Calu3 (cell line): Measurements from ENCODE around the gene GNB1L. TPM values are rescaled to one million over a fixed set of nuclear protein-coding genes. Genes with fewer than 3 reads are reported as not detected.
A peak's percentile ranks its signal among the peaks of the same experiment; 100 is the strongest.

Experiments
- BruUV-seq: library from RNA; stranded (reverse); fragments of 400-500 nt; replicated peaks from 2 replicates; lab custom pipeline; 2021; lab: Mats Ljungman, UMichigan
- CTCF ChIA-PET: fragments of 300-600 bp; sonication (Branson Sonifier 250); formaldehyde crosslinking; loops from one replicate; lab custom pipeline; 2022; ENCODE audit warnings: antibody characterized with exemption; lab: Charles Lee
- DNase-seq: peaks from one replicate; pipeline ENCODE4 v3.0.0; 2022
- H3K27ac Mint-ChIP-seq: one replicate; pipeline ENCODE4 v1.8.0; 2022; ENCODE audit warnings: mixed read lengths; ENCODE audit not compliant: unreplicated experiment
- H3K27me3 Mint-ChIP-seq: one replicate; pipeline ENCODE4 v1.8.0; 2022; ENCODE audit warnings: mixed read lengths; ENCODE audit not compliant: unreplicated experiment
- H3K36me3 Mint-ChIP-seq: one replicate; pipeline ENCODE4 v1.8.0; 2022; ENCODE audit warnings: mild to moderate bottlenecking, moderate library complexity, mixed read lengths; ENCODE audit not compliant: insufficient read depth, unreplicated experiment
- H3K4me1 Mint-ChIP-seq: one replicate; pipeline ENCODE4 v1.8.0; 2022; ENCODE audit warnings: mild to moderate bottlenecking, low read depth, mixed read lengths; ENCODE audit not compliant: unreplicated experiment
- H3K4me3 Mint-ChIP-seq: one replicate; pipeline ENCODE4 v1.8.0; 2022; ENCODE audit warnings: mild to moderate bottlenecking, low read depth, moderate library complexity, mixed read lengths; ENCODE audit not compliant: unreplicated experiment
- H3K9me3 Mint-ChIP-seq: one replicate; pipeline ENCODE4 v1.8.0; 2022; ENCODE audit warnings: low read depth, mixed read lengths; ENCODE audit not compliant: unreplicated experiment
- CTCF ChIP-seq: fragments of 200-600 bp; IDR thresholded peaks from one replicate; pipeline ENCODE4 v1.8.0; 2022; ENCODE audit warnings: antibody characterized with exemption; ENCODE audit not compliant: unreplicated experiment
- intact Hi-C: fragments of 100-400 bp; cut with micrococcal nuclease; formaldehyde crosslinking; loops from one replicate; pipeline ENCODE4 v1.10.0; 2022; ENCODE audit not compliant: unreplicated experiment
- total RNA-seq: library from RNA; stranded (reverse); gene quantifications from 2 replicates; pipeline ENCODE4 v1.2.3, GENCODE V29; 2022

GNB1L gene
- total RNA-seq, 1 experiment from 2014 or later = 13.0 TPM

GRCh38 chr22:19758896-19759426 lies 95.7 kb downstream of the GNB1L start:
- Mint-ChIP-seq H3K27me3 (peaks cover 98% of the 10 kb centered on the region), H3K4me3 (no peak overlapping the region), H3K36me3 (peaks cover 4% of the 10 kb centered on the region), H3K9me3 (no peaks in the 10 kb centered on the region), H3K4me1 (peaks cover 13% of the 10 kb centered on the region), H3K27ac (no peak overlapping the region)
- no peak for TF ChIP-seq CTCF
- CTCF ChIA-PET = no interaction called here
- DNase-seq = no peak
- BruUV-seq = no TSS peak
- intact Hi-C loops = no loop called here

DNA sequence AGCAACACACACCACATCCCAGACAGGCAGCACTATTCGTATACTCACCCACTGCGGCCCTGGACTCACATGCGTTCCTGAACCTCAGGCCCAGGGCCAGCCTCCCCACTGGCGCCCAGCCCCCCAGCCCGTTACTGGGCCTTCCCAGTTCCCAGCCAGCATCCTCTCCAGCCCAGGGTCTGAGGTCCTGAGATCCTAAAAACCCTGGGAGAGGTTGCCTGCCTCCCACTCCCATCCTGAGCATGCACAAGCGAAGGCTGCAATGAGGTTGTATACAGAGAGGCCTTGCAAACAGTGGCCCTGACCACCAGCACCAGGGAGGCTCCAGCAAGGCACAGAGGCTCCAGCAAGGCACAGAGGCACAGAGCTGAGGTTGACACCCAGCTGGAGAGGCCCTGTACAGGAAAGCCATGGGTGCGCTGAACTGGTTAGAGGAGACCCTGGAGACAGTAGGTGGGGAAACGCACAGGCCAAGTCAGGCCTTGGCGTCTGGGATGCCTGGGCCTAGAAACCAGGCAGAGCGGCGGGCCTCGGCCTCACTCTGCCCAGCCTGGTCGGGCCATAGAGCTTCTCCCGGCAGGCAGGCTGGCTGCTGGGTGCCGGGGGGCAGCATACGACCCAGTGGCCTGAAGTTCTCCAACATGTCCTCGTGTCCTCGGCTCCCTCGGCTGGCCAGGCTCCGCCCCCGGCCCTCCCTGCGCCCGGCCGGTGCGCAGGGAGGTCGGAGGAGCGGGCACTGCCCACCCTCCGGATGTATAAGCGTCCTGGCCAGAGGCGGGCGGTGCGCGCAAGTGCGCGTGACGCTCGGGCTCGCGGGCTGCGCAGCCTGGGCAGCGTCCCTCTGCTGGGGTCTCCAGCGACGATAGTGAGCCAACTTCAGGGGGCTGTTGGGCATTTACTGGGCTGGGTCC lies 96.4 kb downstream of the GNB1L start:
- no peak for DNase-seq
- Mint-ChIP-seq H3K9me3 (no peaks in the 10 kb centered on the region), H3K4me1 (peaks cover 13% of the 10 kb centered on the region), H3K4me3 (peak overlapping the region; percentile 54), H3K27me3 (peaks cover 98% of the 10 kb centered on the region), H3K27ac (no peak overlapping the region), H3K36me3 (peaks cover 4% of the 10 kb centered on the region)
- CTCF ChIA-PET = no interaction called here
- no peak for TF ChIP-seq CTCF
- BruUV-seq = no TSS peak
- intact Hi-C loops = no loop called here

GRCh38 chr22:19757140-19757984 lies 97.3 kb downstream of the GNB1L start:
- intact Hi-C loops = no loop called here
- CTCF ChIA-PET = interaction anchor here (1.0 to 1.8 kb wide), 6 partner anchors 10 to 153 kb away, joined by 3 to 11 read pairs (median 6); no protein-coding TSS in a partner anchor
- Mint-ChIP-seq H3K4me1 (peaks cover 13% of the 10 kb centered on the region), H3K27me3 (peaks cover 98% of the 10 kb centered on the region), H3K27ac (no peak overlapping the region), H3K36me3 (peaks cover 4% of the 10 kb centered on the region), H3K4me3 (peak overlapping the region; percentile 54), H3K9me3 (no peaks in the 10 kb centered on the region)
- no TSS peak for BruUV-seq
- no peak for TF ChIP-seq CTCF
- DNase-seq = no peak
